Thymus (tissue), 14 donors: ENCODE data around the gene SH2D6. TPM values are rescaled to one million over a fixed set of nuclear protein-coding genes. Genes with fewer than 3 reads are reported as not detected.

ENCODE experiments used
- DNase-seq, 9 donors: peaks; one replicate each; pipeline ENCODE4 v3.0.0-alpha.2; 2013; ENCODE audit warnings: low spot score in 9 of 9, low read depth in 6 of 9, missing footprints in 1 of 9
- H3K27ac ChIP-seq, 2 donors: one replicate each; pipeline ENCODE4 v1.5.1; 2013; ENCODE audit warnings: control low read depth in 1 of 2, low read depth in 1 of 2, low read length in 1 of 2, mild to moderate bottlenecking in 1 of 2, moderate library complexity in 1 of 2
- H3K27me3 ChIP-seq, 2 donors: one replicate each; pipeline ENCODE4 v1.5.1; 2013; ENCODE audit warnings: low read length in 1 of 2; ENCODE audit not compliant: control insufficient read depth in 2 of 2, insufficient read depth in 1 of 2
- H3K36me3 ChIP-seq, 2 donors: one replicate each; pipeline ENCODE4 v1.5.1; 2013; ENCODE audit warnings: low read length in 1 of 2, mild to moderate bottlenecking in 1 of 2, moderate library complexity in 1 of 2; ENCODE audit not compliant: control insufficient read depth in 2 of 2, insufficient read depth in 2 of 2
- H3K4me1 ChIP-seq, 2 donors: one replicate each; pipeline ENCODE4 v1.5.1; 2013; ENCODE audit warnings: low read length in 2 of 2; ENCODE audit not compliant: control insufficient read depth in 2 of 2, insufficient read depth in 2 of 2
- H3K4me3 ChIP-seq, 2 donors: one replicate each; pipeline ENCODE4 v1.5.1; 2013; ENCODE audit warnings: low read length in 2 of 2, control low read depth in 1 of 2, mild to moderate bottlenecking in 1 of 2
- H3K9me3 ChIP-seq, 2 donors: one replicate each; pipeline ENCODE4 v1.5.1; 2013; ENCODE audit warnings: low read length in 1 of 2, mild to moderate bottlenecking in 1 of 2; ENCODE audit not compliant: control insufficient read depth in 2 of 2, insufficient read depth in 1 of 2
- WGBS: extraction: QIAGEN DNeasy Blood & Tissue Kit; methylation state at CpG from one replicate; pipeline ENCODE4 v1.1.7; 2013; 5-methylcytosine and 5-hydroxymethylcytosine counted together
- long read RNA-seq, 10 donors: transcript quantifications; one replicate each; lab custom pipeline, GENCODE V29; 2026
- polyA plus RNA-seq: library from polyadenylated mRNA; stranded (reverse); fragments of 200-250 nt; gene quantifications from one replicate; pipeline ENCODE4 v1.2.3, GENCODE V29; 2013
- total RNA-seq: library from RNA; stranded (reverse); fragments of 120-200 nt; gene quantifications from one replicate; pipeline ENCODE4 v1.2.4, GENCODE V29; 2013
- donor health status: healthy.

The SH2D6 gene
- 0.33 TPM for total RNA-seq
- polyA plus RNA-seq = 0.55 TPM
- long read RNA-seq, donor 1 = 0 reads
- long read RNA-seq, donor 2 = 0 reads
- long read RNA-seq, donor 3 = 0 reads
- long read RNA-seq, donor 4 = 0 reads
- long read RNA-seq, donor 5 = 0 reads
- long read RNA-seq, donor 6 = 0 reads
- long read RNA-seq, donor 7 = 0 reads
- long read RNA-seq, donor 8 = 0 reads
- long read RNA-seq, donor 9 = 0 reads
- long read RNA-seq, donor 10 = 0 reads

DNA sequence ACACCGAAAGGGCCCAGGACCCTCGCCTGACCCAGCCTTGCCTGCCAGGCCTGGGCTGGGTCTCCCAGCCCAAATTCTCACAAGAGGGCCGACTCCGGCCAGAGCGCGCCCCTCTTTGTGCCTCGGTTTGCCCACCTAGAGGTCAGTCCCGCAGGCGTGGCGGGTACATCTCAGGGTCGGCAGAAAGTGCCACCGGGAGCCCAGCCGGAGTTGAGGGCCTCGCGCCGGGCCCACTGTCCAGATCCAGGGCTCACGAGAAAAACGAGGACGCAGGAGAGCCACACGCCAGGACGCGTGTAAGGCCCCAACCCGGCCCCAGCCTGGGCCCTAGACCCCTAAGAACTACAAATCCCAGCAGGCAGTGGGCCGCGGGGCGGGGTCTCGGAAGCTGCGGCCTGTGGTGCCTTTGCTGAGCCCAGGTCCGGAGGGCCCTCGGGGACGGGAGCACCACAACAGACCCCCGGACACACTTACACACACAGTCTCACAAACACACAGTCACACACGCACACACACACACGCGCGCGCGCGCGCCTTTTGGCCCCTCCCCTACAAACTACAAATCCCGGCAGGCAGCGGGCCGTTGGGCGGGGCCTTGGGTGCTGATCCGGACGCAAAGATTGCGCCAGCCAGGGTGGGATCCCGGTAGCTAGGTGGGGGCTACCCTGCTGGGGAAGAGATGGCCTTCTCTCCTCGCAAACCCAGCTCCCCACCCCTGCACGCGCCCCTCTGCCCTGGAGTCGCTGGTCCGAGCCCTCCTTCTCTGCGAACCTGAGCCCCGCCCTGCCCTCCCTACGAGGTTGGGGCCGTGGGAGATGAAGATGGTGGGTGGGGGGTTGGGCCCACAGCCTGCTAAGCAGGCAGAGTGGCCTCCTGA lies at the start of gene SH2D6:
Gene SH2D6 (plus strand): TSS at position 583 of the 877 bp plus-strand sequence. CDS start 10,752 bp downstream, outside the sequence.
- 20% methylated on average over 57 of the region's 57 CpGs for WGBS
- Histone ChIP-seq H3K36me3 (no peaks in the 10 kb centered on the region), H3K27me3 (peaks cover 0 to 7% of the 10 kb centered on the region in 2 donors), H3K9me3 (peaks cover 0 to 7% of the 10 kb centered on the region in 2 donors), H3K27ac (peak within 1 kb of the TSS; percentile 89 to 93), H3K4me3 (peak within 1 kb of the TSS; percentile 70 to 78), H3K4me1 (peaks cover 16 to 56% of the 10 kb centered on the region in 2 donors)
- peak; percentile 69 to 93 (median 85) for DNase-seq

DNA sequence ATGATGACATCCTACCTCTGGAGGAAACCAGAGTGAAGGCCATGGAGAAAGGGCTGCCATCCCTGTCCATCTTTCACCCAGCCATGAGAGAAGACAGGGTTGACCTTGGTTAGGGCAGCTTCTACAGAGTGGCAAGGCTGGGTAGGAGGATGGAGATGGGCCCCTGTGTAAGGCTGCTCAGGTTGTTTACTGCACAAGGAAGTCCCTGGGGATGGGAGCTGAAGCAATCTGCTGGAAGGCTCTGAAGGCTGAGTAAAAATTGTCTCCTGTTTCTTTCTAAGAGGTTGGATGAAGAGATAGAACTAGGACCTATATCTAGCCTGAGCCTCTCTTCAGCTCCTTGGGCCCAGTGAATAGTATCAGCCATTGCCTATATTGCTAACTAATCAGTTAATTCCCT lies 49.6 kb upstream of the SH2D6 start:
- no peaks in the 10 kb centered on the region for H3K9me3 ChIP-seq
- peaks cover 2 to 10% of the 10 kb centered on the region in 2 donors for H3K36me3 ChIP-seq
- no peaks in the 10 kb centered on the region for H3K27me3 ChIP-seq
- H3K27ac ChIP-seq = no peak overlapping the region
- H3K4me1 ChIP-seq = no peaks in the 10 kb centered on the region
- H3K4me3 ChIP-seq = no peak overlapping the region
- DNase-seq = no peak

DNA sequence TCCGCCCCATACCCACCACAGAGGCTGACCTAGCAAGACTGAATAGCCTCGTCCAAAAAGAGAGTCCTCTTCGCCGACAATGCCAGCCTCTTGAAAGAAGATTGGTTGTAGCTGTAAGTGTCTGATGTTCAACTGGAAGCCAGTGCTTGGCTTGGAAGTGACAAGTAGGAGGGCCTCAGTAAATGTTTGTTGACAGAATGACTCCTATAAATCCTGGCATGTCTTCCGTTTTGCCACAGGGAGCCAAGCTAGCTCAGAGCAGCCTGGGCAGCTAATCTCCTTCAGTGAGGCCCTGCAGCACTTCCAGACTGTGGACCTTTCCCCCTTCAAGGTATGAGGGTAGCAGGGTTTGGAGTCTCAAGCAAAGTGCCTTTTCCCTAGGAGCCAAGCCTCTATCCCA lies 49.0 kb upstream of the SH2D6 start:
- H3K36me3 ChIP-seq = peaks cover 2 to 10% of the 10 kb centered on the region in 2 donors

DNA sequence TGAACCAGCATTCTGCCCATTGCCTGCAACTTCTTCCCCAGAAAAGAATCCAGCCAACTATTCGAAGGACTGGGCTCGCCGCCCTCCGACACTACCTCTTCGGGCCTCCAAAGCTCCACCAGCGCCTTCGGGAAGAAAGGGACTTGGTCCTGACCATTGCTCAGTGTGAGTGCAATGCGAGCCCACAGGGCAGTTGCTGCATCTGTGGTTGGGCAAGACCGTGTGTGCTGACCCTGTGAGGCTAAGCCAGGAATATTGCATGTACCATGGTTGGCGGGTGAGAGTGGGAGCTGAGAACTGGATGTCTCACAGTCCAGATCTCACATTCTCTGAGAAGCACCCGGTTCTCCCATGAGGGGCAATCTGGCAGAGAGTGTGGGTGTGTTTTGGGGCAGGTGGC lies 47.5 kb upstream of the SH2D6 start:
- DNase-seq = no peak
- H3K4me1 ChIP-seq = no peaks in the 10 kb centered on the region
- H3K27ac ChIP-seq = no peak overlapping the region
- no peaks in the 10 kb centered on the region for H3K9me3 ChIP-seq
- no peaks in the 10 kb centered on the region for H3K27me3 ChIP-seq
- 98% methylated on average over 11 of the region's 11 CpGs for whole genome bisulfite sequencing
- peaks cover 2 to 6% of the 10 kb centered on the region in 2 donors for H3K36me3 ChIP-seq
- no peak overlapping the region for H3K4me3 ChIP-seq

More for the DNA sequence above, 49.0 kb upstream of the SH2D6 start:
- Histone ChIP-seq H3K4me1 (no peaks in the 10 kb centered on the region), H3K9me3 (no peaks in the 10 kb centered on the region), H3K27ac (no peak overlapping the region), H3K4me3 (no peak overlapping the region), H3K27me3 (no peaks in the 10 kb centered on the region)
- 97% methylated on average over 5 of the region's 5 CpGs for WGBS
- DNase-seq = no peak

GRCh38 chr2:85376291-85377065 lies 42.0 kb upstream of the SH2D6 start:
- Histone ChIP-seq H3K4me3 (no peak overlapping the region), H3K36me3 (peaks cover 10 to 14% of the 10 kb centered on the region in 2 donors), H3K27me3 (no peaks in the 10 kb centered on the region), H3K27ac (no peak overlapping the region), H3K4me1 (no peaks in the 10 kb centered on the region), H3K9me3 (peaks cover 1 to 3% of the 10 kb centered on the region in 2 donors)
- WGBS = 97% methylated on average over 5 of the region's 5 CpGs
- DNase-seq = no peak

DNA sequence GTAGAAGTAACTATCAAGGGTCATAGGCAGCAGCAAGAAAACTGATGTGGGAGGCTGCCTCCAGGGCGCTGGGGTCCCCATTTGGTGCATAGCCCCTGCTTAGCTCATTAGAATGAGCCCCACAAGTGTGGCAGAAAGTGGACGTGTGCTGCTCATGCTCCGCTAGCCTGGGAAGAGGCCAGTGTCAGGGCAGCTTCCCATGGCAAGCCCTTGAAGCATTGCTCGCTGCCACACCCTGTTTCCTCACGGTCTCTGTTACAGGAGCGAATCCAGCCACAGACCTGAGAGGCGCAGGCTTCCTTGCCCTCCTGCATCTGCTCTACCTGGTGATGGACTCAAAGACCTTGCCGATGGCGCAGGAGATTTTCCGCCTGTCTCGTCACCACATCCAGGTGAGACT lies 41.4 kb upstream of the SH2D6 start:
- no peak for DNase-seq
- 98% methylated on average over 11 of the region's 11 CpGs for WGBS
- Histone ChIP-seq H3K27ac (no peak overlapping the region), H3K27me3 (no peaks in the 10 kb centered on the region), H3K36me3 (peaks cover 10 to 13% of the 10 kb centered on the region in 2 donors), H3K4me1 (no peaks in the 10 kb centered on the region), H3K4me3 (no peak overlapping the region), H3K9me3 (peaks cover 1 to 3% of the 10 kb centered on the region in 2 donors)

GRCh38 chr2:85378257-85378656 lies 40.3 kb upstream of the SH2D6 start:
- H3K27me3 ChIP-seq = no peaks in the 10 kb centered on the region
- no peak overlapping the region for H3K4me3 ChIP-seq
- H3K4me1 ChIP-seq = no peaks in the 10 kb centered on the region
- DNase-seq = no peak
- peaks cover 10 to 13% of the 10 kb centered on the region in 2 donors for H3K36me3 ChIP-seq
- WGBS = 98% methylated on average over 5 of the region's 5 CpGs
- H3K27ac ChIP-seq = no peak overlapping the region
- H3K9me3 ChIP-seq = peaks cover 1 to 3% of the 10 kb centered on the region in 2 donors

GRCh38 chr2:85380048-85380447 lies 38.5 kb upstream of the SH2D6 start:
- Histone ChIP-seq H3K9me3 (peaks cover 1 to 3% of the 10 kb centered on the region in 2 donors), H3K27me3 (no peaks in the 10 kb centered on the region), H3K36me3 (peaks cover 10 to 20% of the 10 kb centered on the region in 2 donors), H3K4me3 (no peak overlapping the region), H3K4me1 (no peaks in the 10 kb centered on the region), H3K27ac (no peak overlapping the region)
- DNase-seq = no peak
- WGBS = 97% methylated on average over 1 of the region's 1 CpG
